ENCODE data around the gene PSG4. TPM values are rescaled to one million over a fixed set of nuclear protein-coding genes. Genes with fewer than 3 reads are reported as not detected.
"Not testable (repeated sequence)": the region's sequence is repeated elsewhere in the genome, so short reads cannot be mapped to it uniquely, and the experiment has no call there.

PSG4 gene
- total RNA-seq, 4 donors from 2014 or later, result 1.2 TPM; not detected in 3

GRCh38 chr19:43229315-43229714, 23.9 kb upstream of the PSG4 start:
- intact Hi-C loops (cut with DNase I), result no loop called here
- WGBS, result no CpG with 5 or more reads among the region's 2 CpGs
- H3K9me3 ChIP-seq, result peaks cover 0 to 41% (median 12%) of the 10 kb centered on the region in 4 donors
- H3K4me1 ChIP-seq, result no peaks in the 10 kb centered on the region
- no peak for TF ChIP-seq EP300 (IDR thresholded peaks at IDR 0.05)
- TF ChIP-seq POLR2A (IDR thresholded peaks at IDR 0.05; ENCODE audit: low read depth), result no peak
- TF ChIP-seq POLR2AphosphoS5 (IDR thresholded peaks at IDR 0.05), result no peak
- TF ChIP-seq, protein P1, sequence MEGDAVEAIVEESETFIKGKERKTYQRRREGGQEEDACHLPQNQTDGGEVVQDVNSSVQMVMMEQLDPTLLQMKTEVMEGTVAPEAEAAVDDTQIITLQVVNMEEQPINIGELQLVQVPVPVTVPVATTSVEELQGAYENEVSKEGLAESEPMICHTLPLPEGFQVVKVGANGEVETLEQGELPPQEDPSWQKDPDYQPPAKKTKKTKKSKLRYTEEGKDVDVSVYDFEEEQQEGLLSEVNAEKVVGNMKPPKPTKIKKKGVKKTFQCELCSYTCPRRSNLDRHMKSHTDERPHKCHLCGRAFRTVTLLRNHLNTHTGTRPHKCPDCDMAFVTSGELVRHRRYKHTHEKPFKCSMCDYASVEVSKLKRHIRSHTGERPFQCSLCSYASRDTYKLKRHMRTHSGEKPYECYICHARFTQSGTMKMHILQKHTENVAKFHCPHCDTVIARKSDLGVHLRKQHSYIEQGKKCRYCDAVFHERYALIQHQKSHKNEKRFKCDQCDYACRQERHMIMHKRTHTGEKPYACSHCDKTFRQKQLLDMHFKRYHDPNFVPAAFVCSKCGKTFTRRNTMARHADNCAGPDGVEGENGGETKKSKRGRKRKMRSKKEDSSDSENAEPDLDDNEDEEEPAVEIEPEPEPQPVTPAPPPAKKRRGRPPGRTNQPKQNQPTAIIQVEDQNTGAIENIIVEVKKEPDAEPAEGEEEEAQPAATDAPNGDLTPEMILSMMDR (IDR thresholded peaks at IDR 0.05), result no peak
- no peaks in the 10 kb centered on the region for H3K27me3 ChIP-seq
- no peak overlapping the region for H3K27ac ChIP-seq (replicated peaks in 1 of 4)
- H3K36me3 ChIP-seq, result no peaks in the 10 kb centered on the region
- DNase-seq (ENCODE audit: extremely low spot score), result no peak
- no peak overlapping the region for H3K4me3 ChIP-seq

- no CpG with 5 or more reads among the region's 2 CpGs for WGBS
- H3K36me3 ChIP-seq; H3K4me1 ChIP-seq; DNase-seq (ENCODE audit: extremely low spot score); H3K27ac ChIP-seq (replicated peaks in 1 of 4); intact Hi-C loops (cut with DNase I); H3K4me3 ChIP-seq; H3K27me3 ChIP-seq: not testable (repeated sequence)
- H3K9me3 ChIP-seq, result peaks cover 0 to 41% (median 12%) of the 10 kb centered on the region in 4 donors
Measured at GRCh38 chr19:43228730-43229129, 23.3 kb upstream of the PSG4 start.

DNA sequence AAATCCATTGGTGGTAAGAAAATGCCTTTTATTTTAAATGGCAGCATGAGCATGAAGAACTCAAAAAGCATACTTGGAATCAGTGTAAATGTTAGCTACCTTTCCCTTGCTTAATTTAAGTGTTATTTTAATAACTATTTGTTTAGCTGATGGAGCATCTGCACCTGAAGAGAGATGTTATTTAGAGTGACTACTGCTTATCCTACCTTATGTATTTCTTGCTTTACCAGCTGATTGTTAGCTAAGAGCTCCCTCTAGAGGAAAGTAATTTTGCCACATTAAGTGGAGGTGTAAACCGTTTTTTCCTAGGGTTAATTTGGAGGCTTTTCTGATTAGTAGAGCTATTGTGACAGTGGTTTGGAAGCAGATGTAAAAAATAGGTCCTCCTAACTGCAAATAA, 21.5 kb upstream of the PSG4 start:
- no CpG with 5 or more reads among the region's 1 CpG for WGBS
- H3K9me3 ChIP-seq, result peaks cover 0 to 41% (median 12%) of the 10 kb centered on the region in 4 donors
- H3K4me3 ChIP-seq; H3K27me3 ChIP-seq; H3K27ac ChIP-seq (replicated peaks in 1 of 4); H3K36me3 ChIP-seq; H3K4me1 ChIP-seq; DNase-seq (ENCODE audit: extremely low spot score); intact Hi-C loops (cut with DNase I): not testable (repeated sequence)

DNA sequence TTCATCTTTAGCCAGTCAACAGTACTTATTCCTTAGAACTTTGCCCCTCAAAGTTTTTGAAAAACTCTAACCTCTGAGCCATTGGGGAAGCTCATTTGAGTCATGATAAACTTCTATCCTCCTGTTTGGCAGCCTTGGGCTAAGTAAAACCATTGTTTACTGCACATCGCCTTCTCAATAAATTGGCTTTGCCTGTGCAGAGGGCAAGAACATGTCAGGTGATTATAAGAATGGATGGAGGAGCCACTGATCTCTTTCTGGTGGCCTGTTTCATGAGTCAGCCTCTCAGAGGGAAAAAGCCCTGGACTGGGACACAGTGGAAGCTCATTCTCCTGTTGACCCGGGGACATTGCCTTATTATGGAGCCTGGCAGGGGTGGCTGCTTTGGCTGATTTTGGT, 19.4 kb upstream of the PSG4 start:
- Histone ChIP-seq H3K27me3 (no peaks in the 10 kb centered on the region), H3K4me1 (no peaks in the 10 kb centered on the region), H3K36me3 (no peaks in the 10 kb centered on the region), H3K27ac (replicated peaks in 1 of 4) (no peak overlapping the region), H3K9me3 (peaks cover 0 to 25% (median 10%) of the 10 kb centered on the region in 4 donors), H3K4me3 (no peak overlapping the region)
- intact Hi-C loops (cut with DNase I), result no loop called here
- no peak for DNase-seq (ENCODE audit: extremely low spot score)
- no CpG with 5 or more reads among the region's 2 CpGs for WGBS
- TF ChIP-seq, protein P1 (IDR thresholded peaks at IDR 0.05), result no peak
- TF ChIP-seq POLR2AphosphoS5 (IDR thresholded peaks at IDR 0.05), result no peak
- no peak for TF ChIP-seq EP300 (IDR thresholded peaks at IDR 0.05)
- TF ChIP-seq POLR2A (IDR thresholded peaks at IDR 0.05; ENCODE audit: low read depth), result no peak

DNA sequence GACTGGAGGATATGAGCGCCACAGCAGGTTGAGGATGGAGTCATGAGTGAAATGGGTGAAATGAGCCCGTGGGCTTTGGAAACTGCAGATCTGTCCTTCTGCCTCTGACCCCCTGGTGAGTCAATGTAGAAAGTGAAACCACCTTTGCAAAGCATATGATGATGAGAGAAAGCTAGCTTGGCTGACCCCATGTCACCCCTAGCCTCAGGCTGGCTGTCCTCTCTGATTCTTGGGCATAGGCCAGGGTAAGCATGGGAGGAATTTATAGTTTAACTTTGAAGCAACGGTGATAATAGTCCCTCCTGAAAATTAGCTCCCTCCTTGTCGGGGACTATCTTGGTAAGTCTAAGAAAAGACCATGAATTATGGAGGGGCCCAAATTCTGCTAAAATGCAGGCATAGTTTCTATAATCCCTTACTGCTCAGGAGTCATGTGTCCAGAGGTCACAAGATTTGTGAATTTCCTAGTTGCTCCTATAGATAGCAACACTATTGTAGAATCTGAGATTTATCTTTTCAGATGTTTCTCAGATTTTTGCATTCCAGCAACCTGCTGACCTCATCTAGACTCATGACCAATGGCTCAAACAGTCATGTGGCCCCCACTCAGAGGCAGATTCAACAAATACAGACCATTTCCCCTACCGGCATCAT, 18.9 kb upstream of the PSG4 start:
- H3K9me3 ChIP-seq, result peaks cover 0 to 22% (median 8%) of the 10 kb centered on the region in 4 donors
- H3K4me1 ChIP-seq; H3K27me3 ChIP-seq; H3K4me3 ChIP-seq; H3K36me3 ChIP-seq; DNase-seq (ENCODE audit: extremely low spot score); intact Hi-C loops (cut with DNase I); H3K27ac ChIP-seq (replicated peaks in 1 of 4): not testable (repeated sequence)
- WGBS, result no CpG with 5 or more reads among the region's 5 CpGs

DNA sequence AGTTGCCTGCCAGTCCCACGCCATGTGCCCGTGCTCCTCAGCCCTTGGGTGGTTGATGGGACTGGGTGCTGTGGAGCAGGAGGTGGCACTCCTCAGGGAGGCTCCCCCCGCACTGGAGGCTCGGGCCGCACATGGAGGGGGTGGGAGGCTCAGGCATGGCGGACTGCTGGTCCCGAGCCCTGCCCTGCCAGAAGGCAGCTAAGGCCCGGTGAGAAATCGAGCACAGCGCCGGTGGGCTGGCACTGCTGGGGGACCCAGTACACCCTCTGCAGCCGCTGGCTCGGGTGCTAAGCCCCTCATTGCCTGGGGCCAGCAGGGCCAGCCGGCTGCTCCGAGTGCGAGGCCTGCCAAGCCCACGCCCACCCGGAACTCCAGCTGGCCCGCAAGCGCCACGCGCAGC, 16.5 kb upstream of the PSG4 start:
- H3K4me1 ChIP-seq; H3K36me3 ChIP-seq; intact Hi-C loops (cut with DNase I); H3K9me3 ChIP-seq; H3K4me3 ChIP-seq; H3K27ac ChIP-seq (replicated peaks in 1 of 4); H3K27me3 ChIP-seq; DNase-seq (ENCODE audit: extremely low spot score): not testable (repeated sequence)
- no CpG with 5 or more reads among the region's 22 CpGs for WGBS

- DNase-seq (ENCODE audit: extremely low spot score); H3K27me3 ChIP-seq; H3K4me1 ChIP-seq; intact Hi-C loops (cut with DNase I); H3K36me3 ChIP-seq; H3K9me3 ChIP-seq; H3K4me3 ChIP-seq; H3K27ac ChIP-seq (replicated peaks in 1 of 4): not testable (repeated sequence)
- no CpG with 5 or more reads among the region's 4 CpGs for WGBS
Measured at GRCh38 chr19:43219136-43219535, 13.7 kb upstream of the PSG4 start.

- H3K36me3 ChIP-seq; DNase-seq (ENCODE audit: extremely low spot score); H3K27ac ChIP-seq (replicated peaks in 1 of 4); H3K27me3 ChIP-seq; intact Hi-C loops (cut with DNase I); H3K4me1 ChIP-seq; H3K9me3 ChIP-seq; H3K4me3 ChIP-seq: not testable (repeated sequence)
- no CpG with 5 or more reads among the region's 2 CpGs for WGBS
Measured at GRCh38 chr19:43215881-43216280, 10.4 kb upstream of the PSG4 start.

Measured in esophagus muscularis mucosa (tissue), 4 donors.